ENCODE data around the gene KMT5B.

Gene KMT5B

GRCh38 chr11:68118706-68119448 lies 94.2 kb downstream of the KMT5B start:
- DNase-seq (ENCODE audit: insufficient read length, low spot score): no peak
- no peak for FAIRE-seq
- TF ChIP-seq TAF1 (IDR thresholded peaks at IDR 0.05; ENCODE audit: low read depth, low read length) (0 out of 2 replicates have a peak, but pooled peaks have one; percentile 17), POLR2AphosphoS5 (IDR thresholded peaks at IDR 0.05; ENCODE audit: low read depth, low read length) (no peak), PAX5 (IDR thresholded peaks at IDR 0.05; ENCODE audit: insufficient read depth, low read length, severe bottlenecking) (no peak), POU2F2 (IDR thresholded peaks at IDR 0.05; ENCODE audit: low read depth, low read length) (0 out of 2 replicates have a peak, but pooled peaks have one; percentile 21), POLR2A (IDR thresholded peaks at IDR 0.05; ENCODE audit: low read depth, low read length) (no peak), SPI1 (IDR thresholded peaks at IDR 0.05; ENCODE audit: low read depth, low read length) (peak; percentile 98)

- no peak for TF ChIP-seq POLR2A (IDR thresholded peaks at IDR 0.05; ENCODE audit: low read depth, low read length)
- DNase-seq (ENCODE audit: insufficient read length, low spot score) (no peak), FAIRE-seq (no peak)
Measured at GRCh38 chr11:68117853-68118470, 95.1 kb downstream of the KMT5B start.

DNA sequence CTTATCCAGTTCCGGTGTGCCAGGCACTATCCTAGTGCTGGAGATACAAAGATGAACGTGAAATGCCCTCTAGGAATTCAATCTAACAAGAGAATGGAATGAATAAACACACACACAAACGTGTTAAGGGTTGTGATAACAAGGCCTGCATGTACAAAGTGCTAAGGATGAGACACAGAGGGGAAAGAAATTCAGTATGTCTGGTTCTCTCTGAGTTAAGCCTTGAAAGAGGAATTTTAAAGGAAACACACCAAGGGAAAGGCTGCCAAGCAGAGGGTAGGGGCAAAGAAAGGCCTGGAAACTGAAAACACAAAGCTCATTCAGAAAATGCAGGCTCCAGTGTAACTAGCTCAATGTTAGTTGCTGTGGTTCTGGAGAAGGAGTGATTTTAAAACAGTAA lies 96.1 kb downstream of the KMT5B start:
- TF ChIP-seq POLR2A (IDR thresholded peaks at IDR 0.05; ENCODE audit: low read depth, low read length) (no peak), SPI1 (IDR thresholded peaks at IDR 0.05; ENCODE audit: low read depth, low read length) (no peak), PAX5 (IDR thresholded peaks at IDR 0.05; ENCODE audit: insufficient read depth, low read length, severe bottlenecking) (no peak), POU2F2 (IDR thresholded peaks at IDR 0.05; ENCODE audit: low read depth, low read length) (no peak), POLR2AphosphoS5 (IDR thresholded peaks at IDR 0.05; ENCODE audit: low read depth, low read length) (no peak), TAF1 (IDR thresholded peaks at IDR 0.05; ENCODE audit: low read depth, low read length) (no peak)
- DNase-seq (ENCODE audit: insufficient read length, low spot score) (no peak), FAIRE-seq (no peak)

DNA sequence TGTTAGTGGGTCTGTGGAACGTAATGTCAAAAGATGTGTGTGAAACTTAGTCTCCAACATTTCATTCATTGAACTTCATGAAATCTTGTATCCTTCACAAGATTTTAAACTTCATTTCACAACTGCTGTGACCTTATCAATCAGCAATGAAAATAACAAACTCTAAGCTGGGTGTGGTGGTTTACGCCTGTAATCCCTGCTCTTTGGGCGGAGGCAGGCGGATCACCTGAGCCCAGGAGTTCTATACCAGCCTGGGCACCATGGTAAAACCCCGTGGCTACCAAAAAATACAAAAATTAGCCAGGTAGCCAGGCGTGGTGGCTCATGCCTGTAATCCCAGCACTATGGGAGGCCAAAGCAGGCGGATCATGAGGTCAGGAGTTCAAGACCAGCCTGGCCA lies 97.0 kb downstream of the KMT5B start:
- no peak for TF ChIP-seq POLR2A (IDR thresholded peaks at IDR 0.05; ENCODE audit: low read depth, low read length)
- TF ChIP-seq POLR2AphosphoS5 (IDR thresholded peaks at IDR 0.05; ENCODE audit: low read depth, low read length): no peak
- TF ChIP-seq SPI1 (IDR thresholded peaks at IDR 0.05; ENCODE audit: low read depth, low read length): no peak
- no peak for TF ChIP-seq TAF1 (IDR thresholded peaks at IDR 0.05; ENCODE audit: low read depth, low read length)
- TF ChIP-seq POU2F2 (IDR thresholded peaks at IDR 0.05; ENCODE audit: low read depth, low read length): no peak
- no peak for TF ChIP-seq PAX5 (IDR thresholded peaks at IDR 0.05; ENCODE audit: insufficient read depth, low read length, severe bottlenecking)
- DNase-seq (ENCODE audit: insufficient read length, low spot score) (no peak), FAIRE-seq (no peak)

GRCh38 chr11:68115285-68115684 lies 97.8 kb downstream of the KMT5B start:
- DNase-seq (ENCODE audit: insufficient read length, low spot score) (no peak), FAIRE-seq (no peak)
- TF ChIP-seq TAF1 (IDR thresholded peaks at IDR 0.05; ENCODE audit: low read depth, low read length) (no peak), POLR2AphosphoS5 (IDR thresholded peaks at IDR 0.05; ENCODE audit: low read depth, low read length) (no peak; the same call in 1 of the 2 replicates), PAX5 (IDR thresholded peaks at IDR 0.05; ENCODE audit: insufficient read depth, low read length, severe bottlenecking) (no peak)

DNA sequence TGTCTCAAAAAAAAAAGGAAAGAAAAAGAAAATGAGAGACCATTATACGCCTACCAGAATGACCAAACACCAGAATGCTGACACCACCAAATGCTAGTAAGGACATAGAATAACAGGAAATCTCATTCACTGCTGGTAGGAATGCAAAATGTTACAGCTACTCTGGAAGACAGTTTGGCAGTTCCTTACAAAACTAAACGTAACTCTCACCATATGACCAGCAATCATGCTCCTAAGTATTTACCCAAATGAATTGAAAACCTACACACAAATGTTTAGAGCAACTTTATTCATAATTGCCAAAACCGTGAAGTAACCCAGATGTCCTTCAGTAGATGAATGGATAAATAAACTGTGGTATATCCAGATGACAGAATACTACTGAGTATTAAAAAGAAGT lies 99.1 kb downstream of the KMT5B start:
- DNase-seq (ENCODE audit: insufficient read length, low spot score) (no peak), FAIRE-seq (no peak)
- no peak for TF ChIP-seq SPI1 (IDR thresholded peaks at IDR 0.05; ENCODE audit: low read depth, low read length)
- TF ChIP-seq POLR2AphosphoS5 (IDR thresholded peaks at IDR 0.05; ENCODE audit: low read depth, low read length): no peak
- TF ChIP-seq POU2F2 (IDR thresholded peaks at IDR 0.05; ENCODE audit: low read depth, low read length): no peak
- TF ChIP-seq TAF1 (IDR thresholded peaks at IDR 0.05; ENCODE audit: low read depth, low read length): no peak
- TF ChIP-seq PAX5 (IDR thresholded peaks at IDR 0.05; ENCODE audit: insufficient read depth, low read length, severe bottlenecking): no peak
- no peak for TF ChIP-seq POLR2A (IDR thresholded peaks at IDR 0.05; ENCODE audit: low read depth, low read length)

- DNase-seq (ENCODE audit: insufficient read length, low spot score) (no peak), FAIRE-seq (no peak)
- TF ChIP-seq PAX5 (IDR thresholded peaks at IDR 0.05; ENCODE audit: insufficient read depth, low read length, severe bottlenecking) (no peak), POU2F2 (IDR thresholded peaks at IDR 0.05; ENCODE audit: low read depth, low read length) (no peak), POLR2AphosphoS5 (IDR thresholded peaks at IDR 0.05; ENCODE audit: low read depth, low read length) (no peak), SPI1 (IDR thresholded peaks at IDR 0.05; ENCODE audit: low read depth, low read length) (no peak), POLR2A (IDR thresholded peaks at IDR 0.05; ENCODE audit: low read depth, low read length) (no peak), TAF1 (IDR thresholded peaks at IDR 0.05; ENCODE audit: low read depth, low read length) (no peak)
Measured at GRCh38 chr11:68107689-68108088, 105.4 kb downstream of the KMT5B start.

GRCh38 chr11:68106165-68106940 lies 106.7 kb downstream of the KMT5B start:
- DNase-seq (ENCODE audit: insufficient read length, low spot score) (no peak), FAIRE-seq (no peak)
- TF ChIP-seq POLR2A (IDR thresholded peaks at IDR 0.05; ENCODE audit: low read depth, low read length) (no peak), PAX5 (IDR thresholded peaks at IDR 0.05; ENCODE audit: insufficient read depth, low read length, severe bottlenecking) (no peak), SPI1 (IDR thresholded peaks at IDR 0.05; ENCODE audit: low read depth, low read length) (no peak), POLR2AphosphoS5 (IDR thresholded peaks at IDR 0.05; ENCODE audit: low read depth, low read length) (no peak), POU2F2 (IDR thresholded peaks at IDR 0.05; ENCODE audit: low read depth, low read length) (no peak), TAF1 (IDR thresholded peaks at IDR 0.05; ENCODE audit: low read depth, low read length) (no peak)
